GM13977 (cell line): ENCODE measurements around the gene OR10G8.
"Not testable (repeated sequence)": the region's sequence is repeated elsewhere in the genome, so short reads cannot be mapped to it uniquely, and the experiment has no call there.

Experiments used
- DNase-seq: peaks from one replicate; pipeline ENCODE4 v3.0.0; 2012; ENCODE audit warnings: low spot score
- in situ Hi-C: fragments of 300-500 bp; cut with MboI; formaldehyde crosslinking; loops from one replicate; pipeline ENCODE4 v1.12.0; 2022; ENCODE audit warnings: low sequenced_read_pairs, low pct_unique_long_range_greater_than_20kb, mixed read lengths, inconsistent platforms; ENCODE audit not compliant: unreplicated experiment
- TF ChIP-seq, protein P1 (sequence below): IDR thresholded peaks from 2 replicates; pipeline ENCODE4 v1.5.1; 2012; ENCODE audit warnings: mild to moderate bottlenecking, control low read depth; ENCODE audit not compliant: insufficient read depth; ENCODE audit errors: extremely low read depth, missing control alignments

The OR10G8 gene, protein sequence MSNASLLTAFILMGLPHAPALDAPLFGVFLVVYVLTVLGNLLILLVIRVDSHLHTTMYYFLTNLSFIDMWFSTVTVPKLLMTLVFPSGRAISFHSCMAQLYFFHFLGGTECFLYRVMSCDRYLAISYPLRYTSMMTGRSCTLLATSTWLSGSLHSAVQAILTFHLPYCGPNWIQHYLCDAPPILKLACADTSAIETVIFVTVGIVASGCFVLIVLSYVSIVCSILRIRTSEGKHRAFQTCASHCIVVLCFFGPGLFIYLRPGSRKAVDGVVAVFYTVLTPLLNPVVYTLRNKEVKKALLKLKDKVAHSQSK

DNA sequence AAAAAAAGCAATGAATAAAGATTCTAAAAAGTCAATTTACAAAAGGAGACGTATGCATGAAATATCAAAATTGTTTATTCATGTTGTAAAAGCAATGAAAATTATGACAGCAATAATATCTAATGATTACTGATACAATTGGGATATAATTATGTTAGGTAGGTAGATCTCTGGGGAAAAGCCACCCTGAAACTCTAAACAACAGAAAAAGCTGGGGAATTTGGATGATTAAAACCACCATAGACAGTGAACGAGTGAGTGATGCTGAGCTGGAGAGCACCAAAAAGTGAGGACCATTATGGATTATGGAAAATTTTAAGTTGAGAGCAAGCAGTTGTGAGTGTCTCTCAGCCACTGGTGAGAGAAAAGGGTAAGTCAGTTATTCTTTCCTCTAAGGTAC lies at the start of gene OR10G8:
OR10G8 (plus strand) TSS at position 301 of the 400 bp plus-strand sequence. CDS start 2,825 bp downstream, outside the sequence.
- no peak for DNase-seq
- in situ Hi-C loops, result no loop called here
- TF ChIP-seq, protein P1, sequence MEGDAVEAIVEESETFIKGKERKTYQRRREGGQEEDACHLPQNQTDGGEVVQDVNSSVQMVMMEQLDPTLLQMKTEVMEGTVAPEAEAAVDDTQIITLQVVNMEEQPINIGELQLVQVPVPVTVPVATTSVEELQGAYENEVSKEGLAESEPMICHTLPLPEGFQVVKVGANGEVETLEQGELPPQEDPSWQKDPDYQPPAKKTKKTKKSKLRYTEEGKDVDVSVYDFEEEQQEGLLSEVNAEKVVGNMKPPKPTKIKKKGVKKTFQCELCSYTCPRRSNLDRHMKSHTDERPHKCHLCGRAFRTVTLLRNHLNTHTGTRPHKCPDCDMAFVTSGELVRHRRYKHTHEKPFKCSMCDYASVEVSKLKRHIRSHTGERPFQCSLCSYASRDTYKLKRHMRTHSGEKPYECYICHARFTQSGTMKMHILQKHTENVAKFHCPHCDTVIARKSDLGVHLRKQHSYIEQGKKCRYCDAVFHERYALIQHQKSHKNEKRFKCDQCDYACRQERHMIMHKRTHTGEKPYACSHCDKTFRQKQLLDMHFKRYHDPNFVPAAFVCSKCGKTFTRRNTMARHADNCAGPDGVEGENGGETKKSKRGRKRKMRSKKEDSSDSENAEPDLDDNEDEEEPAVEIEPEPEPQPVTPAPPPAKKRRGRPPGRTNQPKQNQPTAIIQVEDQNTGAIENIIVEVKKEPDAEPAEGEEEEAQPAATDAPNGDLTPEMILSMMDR, result no peak

- TF ChIP-seq, protein P1, result no peak
Measured at GRCh38 chr11:123977731-123978347, 48.8 kb upstream of the OR10G8 start, which contains the start of gene OR10S1. Gene OR10S1 (minus strand): TSS chr11:123977781. CDS start chr11:123977664, 117 bp downstream.

DNA sequence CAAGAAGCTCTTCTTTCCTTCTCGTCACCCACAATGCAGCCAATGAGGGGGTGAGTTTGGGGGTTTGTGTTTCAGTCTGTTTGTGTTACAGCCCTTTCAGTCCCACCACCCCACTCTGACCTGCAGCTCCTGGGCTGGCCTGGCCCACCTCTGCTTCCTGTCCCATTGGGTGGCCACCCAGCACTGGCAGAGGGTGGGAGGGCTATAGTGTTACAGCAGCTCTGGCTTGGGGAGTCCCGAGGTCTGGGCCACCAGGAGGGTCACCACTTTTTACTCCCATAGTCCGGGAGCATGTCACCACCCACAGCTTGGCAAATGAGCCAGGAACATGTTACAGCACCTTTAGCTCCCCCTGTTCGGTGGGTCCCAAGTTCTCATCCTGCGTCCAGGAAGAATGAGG lies 47.3 kb upstream of the OR10G8 start:
- DNase-seq, result no peak
- TF ChIP-seq, protein P1, result no peak
- in situ Hi-C loops, result no loop called here

More at GRCh38 chr11:123977731-123978347, 48.8 kb upstream of the OR10G8 start, which contains the start of gene OR10S1:
- DNase-seq, result no peak
- in situ Hi-C loops, result no loop called here

GRCh38 chr11:123995119-123995518 lies 31.5 kb upstream of the OR10G8 start, which contains the start of gene OR10G6:
Gene OR10G6 (minus strand): TSS chr11:123995161. CDS start chr11:123995161, 0 bp downstream.
- in situ Hi-C loops, result no loop called here
- no peak for DNase-seq
- TF ChIP-seq, protein P1, result no peak

DNA sequence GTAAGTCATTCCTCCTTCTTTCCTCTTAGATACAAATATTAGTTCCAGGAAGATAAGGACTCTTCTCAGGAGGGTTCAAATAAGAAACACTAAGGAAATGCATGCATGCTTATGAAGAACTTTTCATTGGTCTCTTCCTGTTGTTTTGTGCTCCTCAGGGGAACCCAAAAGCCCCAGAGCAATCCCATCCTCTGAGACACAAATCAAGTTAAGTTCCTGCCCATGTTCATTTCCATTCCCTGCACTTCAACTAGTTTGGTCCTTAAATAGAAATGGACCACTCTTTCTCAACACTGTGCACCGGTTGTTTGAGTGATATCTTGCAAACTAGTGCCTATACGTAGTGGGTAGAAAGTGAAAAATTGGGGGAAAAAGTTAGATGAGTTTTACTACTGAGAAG lies 13.9 kb upstream of the OR10G8 start, which contains the start of gene OR10G4:
OR10G4 (plus strand) TSS at position 301 of the 400 bp plus-strand sequence. CDS start 2,578 bp downstream, outside the sequence.
- TF ChIP-seq, protein P1, result no peak
- in situ Hi-C loops, result no loop called here
- no peak for DNase-seq

DNA sequence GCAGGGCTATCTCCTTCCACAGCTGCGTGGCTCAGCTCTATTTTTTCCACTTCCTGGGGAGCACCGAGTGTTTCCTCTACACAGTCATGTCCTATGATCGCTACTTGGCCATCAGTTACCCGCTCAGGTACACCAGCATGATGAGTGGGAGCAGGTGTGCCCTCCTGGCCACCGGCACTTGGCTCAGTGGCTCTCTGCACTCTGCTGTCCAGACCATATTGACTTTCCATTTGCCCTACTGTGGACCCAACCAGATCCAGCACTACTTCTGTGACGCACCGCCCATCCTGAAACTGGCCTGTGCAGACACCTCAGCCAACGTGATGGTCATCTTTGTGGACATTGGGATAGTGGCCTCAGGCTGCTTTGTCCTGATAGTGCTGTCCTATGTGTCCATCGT lies 10.8 kb upstream of the OR10G8 start:
- in situ Hi-C loops, DNase-seq: not testable (repeated sequence)

DNA sequence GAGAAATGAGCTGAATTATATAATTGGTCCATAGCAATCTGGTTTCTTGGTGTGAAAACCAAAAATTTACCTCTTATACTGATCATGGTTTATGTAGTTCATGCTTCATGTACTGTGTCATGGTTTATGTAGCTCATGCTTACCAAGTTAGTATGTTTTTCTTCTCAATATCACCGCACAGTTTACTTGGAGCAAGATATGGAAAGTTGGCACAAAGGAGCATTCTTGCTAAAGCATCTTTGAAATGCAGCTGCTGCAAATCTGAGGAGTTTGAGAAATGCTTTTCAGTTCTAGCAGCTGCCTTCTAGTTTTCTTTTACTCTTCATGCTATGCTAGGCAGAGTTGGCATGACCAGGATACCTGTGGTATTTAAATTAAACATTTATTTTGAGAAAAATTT lies 10.1 kb downstream of the OR10G8 start:
- in situ Hi-C loops, result no loop called here
- DNase-seq, result no peak
- TF ChIP-seq, protein P1, result no peak
